Activated naive CD4-positive, alpha-beta T cell treated with anti-CD3 and anti-CD28 coated beads, Interleukin-2, amount 10 ng/mL, durations not matched to agents 7 days and 5 days (primary cell): ENCODE results near the gene HIC2.
"Not testable (repeated sequence)": the region's sequence is repeated elsewhere in the genome, so short reads cannot be mapped to it uniquely, and the experiment has no call there.

Experiments used
- CTCF ChIA-PET: fragments of 350-600 bp; sonication (Branson Sonifier 250); formaldehyde crosslinking; loops from one replicate; lab custom pipeline; 2021; ENCODE audit warnings: antibody characterized with exemption; lab: Charles Lee
- DNase-seq: peaks from one replicate; pipeline ENCODE4 v3.0.0-alpha.2; 2020
- H3K27ac Mint-ChIP-seq: one replicate; pipeline ENCODE4 v1.8.0; 2021; ENCODE audit warnings: mild to moderate bottlenecking, moderate library complexity, mixed read lengths
- H3K27me3 Mint-ChIP-seq: one replicate; pipeline ENCODE4 v1.8.0; 2021; ENCODE audit warnings: mild to moderate bottlenecking, mixed read lengths
- H3K36me3 Mint-ChIP-seq: one replicate; pipeline ENCODE4 v1.8.0; 2021; ENCODE audit warnings: mixed read lengths
- H3K4me1 Mint-ChIP-seq: one replicate; pipeline ENCODE4 v1.8.0; 2021; ENCODE audit warnings: mixed read lengths
- H3K4me3 Mint-ChIP-seq: one replicate; pipeline ENCODE4 v1.8.0; 2021; ENCODE audit warnings: mild to moderate bottlenecking, moderate library complexity, mixed read lengths
- H3K9me3 Mint-ChIP-seq: one replicate; pipeline ENCODE4 v1.8.0; 2021; ENCODE audit warnings: mixed read lengths

Gene HIC2

DNA sequence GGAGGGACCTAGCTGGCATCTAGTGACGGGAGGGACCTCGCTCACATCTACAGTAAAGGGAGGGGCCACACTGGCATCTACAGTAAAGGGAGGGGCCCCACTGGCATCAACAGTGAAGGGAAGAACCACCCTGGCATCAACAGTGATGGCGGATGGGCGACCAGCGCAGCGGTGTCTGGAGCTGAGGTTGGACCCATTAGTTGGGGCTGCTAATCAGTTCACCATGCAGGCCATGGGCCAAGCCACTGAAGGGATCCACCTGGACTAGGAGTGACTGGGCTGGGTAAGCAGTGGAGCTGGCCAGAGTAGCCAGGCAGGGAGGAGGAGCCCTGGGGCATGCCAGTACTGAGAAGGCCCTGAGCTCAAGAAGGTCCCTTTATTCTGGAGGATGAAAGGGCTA, 73.4 kb downstream of the HIC2 start:
- H3K9me3 Mint-ChIP-seq, H3K27ac Mint-ChIP-seq, DNase-seq, H3K4me3 Mint-ChIP-seq, H3K4me1 Mint-ChIP-seq, H3K36me3 Mint-ChIP-seq, CTCF ChIA-PET, H3K27me3 Mint-ChIP-seq: not testable (repeated sequence)

DNA sequence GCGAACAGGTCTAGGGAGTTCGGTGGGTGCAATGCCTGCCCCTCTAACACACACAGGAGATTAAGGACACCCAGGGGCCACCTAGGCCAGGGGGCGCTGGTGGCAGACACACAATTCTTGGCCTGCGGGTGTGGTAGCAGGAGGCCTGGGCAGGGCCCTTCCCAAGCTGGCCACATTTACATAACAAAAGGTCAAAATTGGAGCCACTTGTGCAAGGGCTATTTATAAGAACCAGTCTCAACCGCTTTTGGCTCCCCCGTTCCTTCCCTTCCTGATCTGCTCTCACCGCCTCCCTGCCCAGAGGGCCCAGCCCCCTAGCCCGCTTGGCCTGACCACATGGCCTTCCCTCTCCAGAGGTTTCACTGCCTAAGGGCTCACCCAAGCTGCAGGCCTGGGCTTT, 75.1 kb downstream of the HIC2 start:
- H3K4me1 Mint-ChIP-seq, CTCF ChIA-PET, H3K9me3 Mint-ChIP-seq, H3K27me3 Mint-ChIP-seq, H3K36me3 Mint-ChIP-seq, H3K4me3 Mint-ChIP-seq, DNase-seq, H3K27ac Mint-ChIP-seq: not testable (repeated sequence)

DNA sequence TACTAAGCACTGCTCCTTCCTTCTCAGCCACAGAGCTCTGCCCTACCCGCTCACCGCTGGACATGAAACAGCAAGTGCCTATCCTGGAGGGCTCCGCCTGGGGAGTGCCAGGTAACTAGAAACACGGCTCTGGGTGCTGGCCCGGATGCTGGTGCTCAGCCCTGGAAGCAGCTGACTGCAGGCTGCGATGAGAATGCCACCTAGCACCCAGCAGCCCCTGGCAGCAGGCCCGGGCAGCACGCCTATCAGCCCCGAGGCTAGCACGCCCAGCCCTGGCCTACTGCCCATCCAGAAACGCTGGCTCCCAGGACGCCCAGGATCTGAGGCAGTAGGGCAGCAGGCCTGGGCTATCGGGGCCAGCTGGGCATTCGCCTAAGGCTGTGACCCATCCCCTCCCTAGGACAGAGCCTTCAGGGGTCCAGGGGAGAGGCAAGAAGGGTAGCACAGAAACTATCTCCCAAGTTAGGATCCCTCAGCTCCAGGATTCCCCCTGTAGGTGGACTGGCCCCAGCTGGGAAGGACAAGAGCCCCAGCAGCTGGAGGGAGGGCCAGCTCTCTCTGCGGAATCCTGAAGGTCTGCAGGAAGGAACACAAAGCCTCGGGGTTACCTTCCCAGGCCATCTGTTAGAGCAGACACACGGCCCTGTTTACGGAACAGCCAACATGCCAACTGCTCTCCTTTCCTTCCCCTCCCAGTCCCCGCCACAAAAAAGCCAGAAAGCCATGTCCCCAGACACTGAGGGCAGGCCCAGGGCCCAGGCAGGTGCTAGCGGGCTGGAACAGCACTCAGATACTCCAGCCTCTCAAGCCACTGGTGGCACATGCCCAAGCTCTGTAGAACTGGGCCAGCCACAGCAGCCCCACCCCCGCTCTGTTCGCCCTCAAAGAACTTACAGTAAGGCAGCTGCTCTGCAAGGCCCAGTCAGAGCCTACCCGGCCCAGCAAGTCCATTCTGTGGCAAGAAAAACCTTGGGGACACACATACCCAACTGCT, 76.9 kb downstream of the HIC2 start:
- CTCF ChIA-PET, H3K4me3 Mint-ChIP-seq, H3K27ac Mint-ChIP-seq, H3K27me3 Mint-ChIP-seq, H3K36me3 Mint-ChIP-seq, H3K9me3 Mint-ChIP-seq, H3K4me1 Mint-ChIP-seq, DNase-seq: not testable (repeated sequence)

DNA sequence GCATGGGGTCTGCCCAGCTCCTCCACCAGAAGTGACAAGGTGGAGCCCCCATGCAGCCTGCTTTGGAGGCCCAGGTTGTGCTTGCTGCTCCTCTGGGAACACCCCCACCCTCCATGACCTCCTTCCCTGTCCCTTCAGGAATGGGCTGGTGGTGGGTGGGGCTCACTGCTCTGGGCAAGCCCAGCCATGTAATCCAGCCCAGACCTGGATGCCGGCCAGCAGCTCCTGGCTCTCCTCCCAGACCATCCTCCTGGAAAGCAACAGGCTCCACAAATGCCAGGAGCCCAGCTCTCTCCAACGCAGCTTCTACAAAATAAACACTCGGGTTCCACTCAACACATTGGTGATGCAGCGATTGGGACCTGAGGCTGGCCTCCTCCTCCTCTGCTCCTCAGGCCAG, 80.8 kb downstream of the HIC2 start:
- H3K27me3 Mint-ChIP-seq, CTCF ChIA-PET, H3K36me3 Mint-ChIP-seq, H3K9me3 Mint-ChIP-seq, DNase-seq, H3K4me3 Mint-ChIP-seq, H3K4me1 Mint-ChIP-seq, H3K27ac Mint-ChIP-seq: not testable (repeated sequence)

DNA sequence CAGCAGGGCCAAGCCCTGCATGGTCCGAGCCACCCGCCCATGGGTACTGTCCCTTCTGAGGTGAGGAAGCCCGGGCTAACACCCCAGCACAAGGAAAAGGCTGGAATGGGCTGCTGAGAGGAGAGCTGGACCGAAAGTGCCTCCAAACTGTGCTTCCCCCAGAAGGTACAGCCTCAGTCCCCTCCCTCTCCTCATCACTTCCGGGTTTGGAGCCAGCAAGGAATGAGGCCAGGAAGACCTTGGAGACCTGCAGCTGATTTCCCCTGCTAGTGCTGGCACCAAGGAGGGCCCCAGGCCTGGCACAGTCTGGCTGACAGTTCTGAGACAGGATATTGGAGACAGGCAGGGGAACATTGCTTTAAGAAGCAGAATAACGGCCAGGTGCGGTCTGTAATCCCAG, 81.3 kb downstream of the HIC2 start:
- not testable (repeated sequence) for H3K4me3 Mint-ChIP-seq

DNA sequence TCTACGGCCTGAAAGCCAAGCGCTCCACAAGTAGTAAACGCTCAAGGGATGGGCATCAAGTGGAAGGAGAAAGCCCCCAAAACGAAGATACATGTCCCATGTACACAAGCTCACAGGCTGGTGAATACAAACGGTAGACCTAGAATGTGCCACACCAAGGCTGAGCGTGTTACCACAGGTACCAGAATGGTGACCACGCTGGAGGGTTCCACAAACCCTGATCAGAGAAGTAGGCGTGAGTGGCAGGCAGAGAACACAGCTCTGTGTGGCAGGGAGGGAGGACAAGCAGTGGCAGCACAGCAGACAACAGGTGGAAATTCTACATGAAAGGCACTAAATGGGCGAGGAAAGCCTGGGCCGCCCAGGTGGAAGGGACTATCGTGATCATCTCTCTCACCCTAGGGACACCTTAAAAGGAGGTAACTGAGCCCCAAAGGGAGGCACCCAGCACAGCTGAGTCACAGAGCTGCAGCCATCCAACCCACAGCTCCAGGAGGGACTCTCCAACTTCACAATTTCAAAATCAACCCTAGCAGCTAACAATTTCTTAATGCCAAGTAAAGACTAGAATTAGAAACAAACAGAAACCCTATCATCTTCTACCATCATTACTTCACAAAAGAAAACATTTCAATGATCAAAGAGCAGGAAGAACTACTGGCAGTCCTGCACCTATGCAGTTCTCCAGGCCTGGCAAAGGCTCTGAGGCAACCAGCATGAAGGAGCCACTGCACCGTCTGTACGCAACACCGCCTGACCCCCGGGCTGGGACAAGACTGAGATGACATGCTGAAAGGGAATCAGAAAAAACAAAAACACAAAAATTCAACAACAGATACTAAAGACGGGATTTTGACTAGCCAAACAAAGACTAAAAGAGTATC, 82.7 kb downstream of the HIC2 start:
- CTCF ChIA-PET, H3K4me1 Mint-ChIP-seq, H3K27ac Mint-ChIP-seq, H3K4me3 Mint-ChIP-seq, H3K9me3 Mint-ChIP-seq, H3K36me3 Mint-ChIP-seq, H3K27me3 Mint-ChIP-seq, DNase-seq: not testable (repeated sequence)

More for the DNA sequence above, 81.3 kb downstream of the HIC2 start:
- H3K27ac Mint-ChIP-seq, DNase-seq, H3K36me3 Mint-ChIP-seq, H3K9me3 Mint-ChIP-seq, CTCF ChIA-PET, H3K27me3 Mint-ChIP-seq, H3K4me1 Mint-ChIP-seq: not testable (repeated sequence)
